GM23248 (cell line): Measurements from ENCODE around the gene TTLL5. TPM values are rescaled to one million over a fixed set of nuclear protein-coding genes. Genes with fewer than 3 reads are reported as not detected.

ENCODE experiments used
- DNase-seq: peaks from one replicate; pipeline ENCODE4 v3.0.0-alpha.2; 2015
- H2AFZ ChIP-seq: fragments of 200-600 bp; sonication (generic); 2 replicates; pipeline ENCODE4 v1.6.1; 2016; ENCODE audit warnings: antibody characterized with exemption
- H3F3A ChIP-seq: fragments of 200-600 bp; sonication (generic); 2 replicates; pipeline ENCODE4 v1.6.1; 2016; ENCODE audit warnings: mild to moderate bottlenecking, antibody characterized with exemption, mixed run types; ENCODE audit not compliant: insufficient read depth
- H3K27ac ChIP-seq: fragments of 200-600 bp; sonication (generic); 2 replicates; pipeline ENCODE4 v1.5.1; 2016; ENCODE audit warnings: mild to moderate bottlenecking
- H3K27me3 ChIP-seq: fragments of 200-600 bp; sonication (generic); replicated peaks from 2 replicates; pipeline ENCODE4 v1.6.1; 2016; ENCODE audit warnings: mild to moderate bottlenecking; ENCODE audit not compliant: insufficient read depth
- H3K36me3 ChIP-seq: fragments of 200-600 bp; sonication (generic); 2 replicates; pipeline ENCODE4 v1.6.1; 2016; ENCODE audit warnings: low read depth, mild to moderate bottlenecking
- H3K4me1 ChIP-seq: fragments of 200-600 bp; sonication (generic); 2 replicates; pipeline ENCODE4 v1.6.1; 2016; ENCODE audit warnings: mild to moderate bottlenecking; ENCODE audit not compliant: insufficient read depth
- H3K4me2 ChIP-seq: fragments of 200-600 bp; sonication (generic); one replicate; pipeline ENCODE4 v1.6.1; 2016; ENCODE audit warnings: mild to moderate bottlenecking; ENCODE audit not compliant: unreplicated experiment
- H3K4me3 ChIP-seq: fragments of 200-600 bp; sonication (generic); 2 replicates; pipeline ENCODE4 v1.5.1; 2016; ENCODE audit warnings: mild to moderate bottlenecking
- H3K79me2 ChIP-seq: fragments of 200-600 bp; sonication (generic); 2 replicates; pipeline ENCODE4 v1.6.1; 2016; ENCODE audit warnings: mild to moderate bottlenecking; ENCODE audit not compliant: insufficient read depth
- H3K9ac ChIP-seq: fragments of 200-600 bp; sonication (generic); 2 replicates; pipeline ENCODE4 v1.6.1; 2016; ENCODE audit warnings: mild to moderate bottlenecking
- H3K9me2 ChIP-seq: fragments of 200-600 bp; sonication (generic); 2 replicates; pipeline ENCODE4 v1.6.1; 2016; ENCODE audit warnings: mixed run types, mild to moderate bottlenecking, moderate library complexity; ENCODE audit not compliant: insufficient read depth
- H3K9me3 ChIP-seq: fragments of 200-600 bp; sonication (generic); one replicate; pipeline ENCODE4 v1.6.1; 2017; ENCODE audit warnings: low read depth
- H4K20me1 ChIP-seq: fragments of 200-600 bp; sonication (generic); 2 replicates; pipeline ENCODE4 v1.6.0; 2016; ENCODE audit not compliant: insufficient read depth
- EZH2 ChIP-seq: fragments of 200-600 bp; sonication (generic); IDR thresholded peaks from 2 replicates; pipeline ENCODE4 v1.6.1; 2018; ENCODE audit warnings: antibody characterized with exemption, mild to moderate bottlenecking; ENCODE audit not compliant: insufficient read depth, poor library complexity, severe bottlenecking
- EZH2phosphoT487 ChIP-seq: fragments of 200-600 bp; sonication (generic); IDR thresholded peaks from 2 replicates; pipeline ENCODE4 v1.6.1; 2018; ENCODE audit warnings: antibody characterized with exemption, moderate library complexity, mild to moderate bottlenecking, low read depth; ENCODE audit not compliant: insufficient read depth
- WGBS, 2 experiments: methylation state at CpG; one replicate each; pipeline ENCODE4 v1.1.6; 2015 to 2017; ENCODE audit warnings: low lambda C conversion rate in 2 of 2, low coverage in 1 of 2; ENCODE audit errors: missing lambda C conversion rate in 2 of 2; 5-methylcytosine and 5-hydroxymethylcytosine counted together
- in situ Hi-C: fragments of 300-500 bp; cut with MboI; formaldehyde crosslinking; loops from 2 replicates; pipeline ENCODE4 v1.15.0; 2020
- polyA plus RNA-seq: library from polyadenylated mRNA; unstranded; fragments of >200 nt; fragmentation: Nextera tagmentation; extraction: Ambion mirVana; gene quantifications from 2 replicates; pipeline ENCODE4 v1.2.1, GENCODE V29; 2016
- total RNA-seq: library from RNA; depleted of rRNA; stranded (reverse); fragments of >200 nt; shearing (Covaris generic); gene quantifications from 2 replicates; pipeline ENCODE4 v1.2.3, GENCODE V29; 2014

TTLL5 gene
- total and polyA plus RNA-seq, 2 experiments from 2014 or later, result 14.6 to 17.8 TPM

- peak within 1 kb of the TSS; percentile 94 for H3K9ac ChIP-seq
- H4K20me1 ChIP-seq, result no peaks in the 10 kb centered on the region
- peak within 1 kb of the TSS; percentile 94 for H3K4me3 ChIP-seq
- H3K4me2 ChIP-seq, result peak within 1 kb of the TSS; percentile 95
- no peaks in the 10 kb centered on the region for H3F3A ChIP-seq
- H3K4me1 ChIP-seq, result peaks cover 38% of the 10 kb centered on the region
- H3K27me3 ChIP-seq, result no peaks in the 10 kb centered on the region
- no peaks in the 10 kb centered on the region for H3K36me3 ChIP-seq
- in situ Hi-C loops, result loop anchor here (10.0 kb wide), 1 partner anchor 267 kb away; no protein-coding TSS in a partner anchor
- peaks cover 11% of the 10 kb centered on the region for H3K79me2 ChIP-seq
- 2 to 3% methylated on average over 21 to 26 of the region's 26 CpGs for whole genome bisulfite sequencing, 2 experiments
- H3K27ac ChIP-seq, result peak within 1 kb of the TSS; percentile 77
- DNase-seq, result peak; percentile 87
- peak within 1 kb of the TSS; percentile 98 for H2AFZ ChIP-seq
- H3K9me2 ChIP-seq, result no peaks in the 10 kb centered on the region
- TF ChIP-seq EZH2 (no peak), EZH2phosphoT487 (no peak)
- no peaks in the 10 kb centered on the region for H3K9me3 ChIP-seq
These were observed 320.6 kb downstream of the TTLL5 start, which contains the start of gene TGFB3 for GRCh38 chr14:75981426-75982265. TGFB3 (minus strand) TSS chr14:75981995; CDS start chr14:75980893, 1,102 bp downstream.

GRCh38 chr14:75982266-75983018 lies 321.4 kb downstream of the TTLL5 start:
- in situ Hi-C loops, result loop anchor here (10.0 kb wide), 1 partner anchor 268 kb away; no protein-coding TSS in a partner anchor
- peaks cover 35% of the 10 kb centered on the region for H3K4me1 ChIP-seq
- 1 to 3% methylated on average over 51 to 71 of the region's 77 CpGs for WGBS, 2 experiments

GRCh38 chr14:75983019-75983358 lies 321.9 kb downstream of the TTLL5 start:
- Histone ChIP-seq H3K4me2 (peak overlapping the region; percentile 95), H3F3A (no peaks in the 10 kb centered on the region), H2AFZ (peak overlapping the region; percentile 84), H4K20me1 (no peaks in the 10 kb centered on the region), H3K4me1 (peaks cover 30% of the 10 kb centered on the region), H3K36me3 (no peaks in the 10 kb centered on the region), H3K79me2 (peaks cover 21% of the 10 kb centered on the region), H3K9me2 (no peaks in the 10 kb centered on the region), H3K4me3 (peak overlapping the region; percentile 94), H3K27me3 (no peaks in the 10 kb centered on the region), H3K27ac (0 out of 2 replicates have a peak overlapping the region, but pooled peaks have one; percentile 13), H3K9me3 (no peaks in the 10 kb centered on the region), H3K9ac (peak overlapping the region; percentile 94)
- in situ Hi-C loops, result loop anchor here (10.0 kb wide), 1 partner anchor 268 kb away; no protein-coding TSS in a partner anchor
- WGBS, 2 experiments, result 34 to 37% methylated on average over 7 of the region's 7 CpGs
- no peak for TF ChIP-seq EZH2
- no peak for TF ChIP-seq EZH2phosphoT487
- DNase-seq, result no peak

More at GRCh38 chr14:75982266-75983018, 321.4 kb downstream of the TTLL5 start:
- no peak for TF ChIP-seq EZH2phosphoT487
- no peak for TF ChIP-seq EZH2
- H3K9me3 ChIP-seq, result no peaks in the 10 kb centered on the region
- H3K27ac ChIP-seq, result peak overlapping the region; percentile 77
- peak; percentile 92 for DNase-seq
- peak overlapping the region; percentile 94 for H3K9ac ChIP-seq
- no peaks in the 10 kb centered on the region for H3K36me3 ChIP-seq
- H3K79me2 ChIP-seq, result peaks cover 19% of the 10 kb centered on the region
- peak overlapping the region; percentile 95 for H3K4me2 ChIP-seq
- H3K9me2 ChIP-seq, result no peaks in the 10 kb centered on the region
- no peaks in the 10 kb centered on the region for H3K27me3 ChIP-seq
- H3F3A ChIP-seq, result no peaks in the 10 kb centered on the region
- peak overlapping the region; percentile 94 for H3K4me3 ChIP-seq
- H4K20me1 ChIP-seq, result no peaks in the 10 kb centered on the region
- peak overlapping the region; percentile 98 for H2AFZ ChIP-seq

GRCh38 chr14:75984674-75985073 lies 323.6 kb downstream of the TTLL5 start:
- Histone ChIP-seq H3K9me3 (no peaks in the 10 kb centered on the region), H3F3A (0 out of 2 replicates have a peak, but pooled peaks cover 5% of the 10 kb centered on the region), H3K79me2 (peaks cover 21% of the 10 kb centered on the region), H3K4me2 (no peak overlapping the region), H2AFZ (no peak overlapping the region), H3K9ac (no peak overlapping the region), H3K27ac (no peak overlapping the region), H4K20me1 (no peaks in the 10 kb centered on the region), H3K4me3 (no peak overlapping the region), H3K9me2 (no peaks in the 10 kb centered on the region), H3K36me3 (no peaks in the 10 kb centered on the region), H3K4me1 (peaks cover 33% of the 10 kb centered on the region), H3K27me3 (no peaks in the 10 kb centered on the region)
- no peak for DNase-seq
- in situ Hi-C loops, result loop anchor here (10.0 kb wide), 1 partner anchor 270 kb away; no protein-coding TSS in a partner anchor
- no peak for TF ChIP-seq EZH2
- no peak for TF ChIP-seq EZH2phosphoT487
- 78 to 85% methylated on average over 2 of the region's 2 CpGs for WGBS, 2 experiments
